SJSA1 (cell line): ENCODE data around the gene FAM47E. TPM values are rescaled to one million over a fixed set of nuclear protein-coding genes. Genes with fewer than 3 reads are reported as not detected.

Experiments used
- DNase-seq, 2 experiments: peaks; one replicate each; pipeline ENCODE4 v3.0.0-alpha.2; 2015 to 2020; ENCODE audit warnings: low spot score in 2 of 2, low read depth in 1 of 2
- H3K27ac ChIP-seq: fragments of 250-450 bp; sonication (Bioruptor Pico); 2 replicates; pipeline ENCODE4 v1.5.1; 2020; ENCODE audit warnings: mild to moderate bottlenecking, moderate library complexity
- H3K27me3 ChIP-seq: fragments of 250-450 bp; sonication (Bioruptor Pico); replicated peaks from 2 replicates; pipeline ENCODE4 v1.5.1; 2020; ENCODE audit warnings: mild to moderate bottlenecking, moderate library complexity
- H3K36me3 ChIP-seq: fragments of 250-450 bp; sonication (Bioruptor Pico); 2 replicates; pipeline ENCODE4 v1.5.1; 2020; ENCODE audit warnings: mild to moderate bottlenecking
- H3K4me1 ChIP-seq: fragments of 250-450 bp; sonication (Bioruptor Pico); replicated peaks from 2 replicates; pipeline ENCODE4 v1.6.1; 2021; ENCODE audit warnings: mild to moderate bottlenecking
- H3K4me3 ChIP-seq: fragments of 250-450 bp; sonication (Bioruptor Pico); 2 replicates; pipeline ENCODE4 v1.5.1; 2020; ENCODE audit warnings: mild to moderate bottlenecking
- H3K9me3 ChIP-seq: fragments of 250-450 bp; sonication (Bioruptor Pico); replicated peaks from 2 replicates; pipeline ENCODE4 v1.5.1; 2020; ENCODE audit warnings: mild to moderate bottlenecking
- total RNA-seq: library from RNA; depleted of rRNA; stranded (reverse); fragments of >200 nt; shearing (Covaris generic); gene quantifications from 2 replicates; pipeline ENCODE4 v1.2.3, GENCODE V29; 2014

FAM47E gene
- total RNA-seq, 1 experiment from 2014 or later = not detected

DNA sequence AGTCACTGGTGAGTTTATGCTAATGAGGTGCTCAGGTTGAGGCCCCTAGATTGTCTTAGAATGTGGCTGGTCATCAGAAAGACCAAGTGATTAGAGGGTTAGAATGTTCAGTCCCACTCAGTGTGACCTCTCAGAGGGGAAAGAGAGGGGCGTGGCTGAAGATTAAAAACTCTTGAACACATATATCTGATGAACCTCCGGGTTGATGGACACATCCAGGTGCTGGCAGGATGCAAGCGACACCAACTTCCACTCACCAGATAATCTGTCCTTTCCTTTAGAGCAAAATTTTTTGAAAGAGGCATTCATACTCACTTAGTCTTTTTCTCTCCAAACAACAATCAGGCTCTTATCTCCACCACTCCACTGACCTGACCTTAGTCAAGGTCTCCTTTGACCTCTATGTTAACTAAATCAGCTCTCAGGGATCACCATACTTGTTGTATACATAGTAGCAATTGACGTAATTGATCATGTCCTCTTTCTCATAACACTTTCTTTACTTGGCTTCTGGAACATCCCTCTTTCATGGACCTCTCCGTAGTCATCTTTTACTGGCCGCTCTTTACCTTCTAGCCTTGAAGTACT lies 14.2 kb downstream of the FAM47E start:
- Histone ChIP-seq H3K4me3 (no peak overlapping the region), H3K27ac (no peak overlapping the region), H3K36me3 (no peaks in the 10 kb centered on the region), H3K27me3 (peaks cover 17% of the 10 kb centered on the region), H3K4me1 (no peaks in the 10 kb centered on the region), H3K9me3 (no peaks in the 10 kb centered on the region; the same call in 1 of the 2 replicates)
- DNase-seq = no peak

DNA sequence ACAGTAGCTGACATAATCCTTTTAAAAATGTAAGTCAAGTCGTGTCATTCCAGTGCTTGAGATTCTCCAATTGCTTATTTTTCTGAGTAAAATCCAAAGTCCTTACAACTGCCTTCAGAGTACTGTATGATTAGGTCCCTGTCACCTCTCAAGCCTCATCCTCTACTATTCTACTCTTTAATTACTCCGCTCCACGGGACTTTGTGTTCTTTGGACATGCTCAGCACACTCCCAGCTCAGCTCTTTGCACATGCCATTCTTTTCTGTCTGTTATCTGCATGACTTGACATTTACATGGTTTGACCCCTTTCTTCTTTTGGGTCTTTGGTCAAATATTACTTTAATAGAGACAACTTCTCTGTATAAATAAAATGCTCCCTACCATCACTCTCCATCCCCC lies 15.1 kb downstream of the FAM47E start:
- H3K36me3 ChIP-seq = no peaks in the 10 kb centered on the region
- no peak overlapping the region for H3K4me3 ChIP-seq
- H3K27ac ChIP-seq = no peak overlapping the region
- DNase-seq = no peak
- no peaks in the 10 kb centered on the region; the same call in 1 of the 2 replicates for H3K9me3 ChIP-seq
- peaks cover 16% of the 10 kb centered on the region for H3K27me3 ChIP-seq
- no peaks in the 10 kb centered on the region for H3K4me1 ChIP-seq

DNA sequence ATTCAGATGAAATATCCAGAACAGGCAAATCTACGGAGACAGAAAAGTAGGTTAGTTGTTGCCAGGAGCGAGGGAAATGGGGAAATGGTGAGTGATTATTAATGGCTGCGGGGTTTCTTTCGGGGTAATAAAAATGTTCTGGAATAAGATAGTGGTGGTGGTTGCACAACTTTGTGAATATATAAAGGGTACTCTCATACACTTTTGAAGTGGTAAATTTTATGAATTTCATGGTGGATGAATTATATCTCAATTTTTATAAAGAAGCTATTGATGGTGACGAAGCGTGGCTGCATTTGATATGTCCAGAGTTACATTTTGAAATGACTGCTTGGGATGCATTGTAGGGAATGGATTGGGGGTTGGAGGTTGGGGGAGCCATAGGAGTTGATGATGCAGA lies 16.3 kb downstream of the FAM47E start:
- no peaks in the 10 kb centered on the region for H3K36me3 ChIP-seq
- no peaks in the 10 kb centered on the region for H3K4me1 ChIP-seq
- H3K27me3 ChIP-seq = peaks cover 17% of the 10 kb centered on the region
- no peak for DNase-seq
- no peaks in the 10 kb centered on the region; the same call in 1 of the 2 replicates for H3K9me3 ChIP-seq
- no peak overlapping the region for H3K4me3 ChIP-seq
- no peak overlapping the region for H3K27ac ChIP-seq

DNA sequence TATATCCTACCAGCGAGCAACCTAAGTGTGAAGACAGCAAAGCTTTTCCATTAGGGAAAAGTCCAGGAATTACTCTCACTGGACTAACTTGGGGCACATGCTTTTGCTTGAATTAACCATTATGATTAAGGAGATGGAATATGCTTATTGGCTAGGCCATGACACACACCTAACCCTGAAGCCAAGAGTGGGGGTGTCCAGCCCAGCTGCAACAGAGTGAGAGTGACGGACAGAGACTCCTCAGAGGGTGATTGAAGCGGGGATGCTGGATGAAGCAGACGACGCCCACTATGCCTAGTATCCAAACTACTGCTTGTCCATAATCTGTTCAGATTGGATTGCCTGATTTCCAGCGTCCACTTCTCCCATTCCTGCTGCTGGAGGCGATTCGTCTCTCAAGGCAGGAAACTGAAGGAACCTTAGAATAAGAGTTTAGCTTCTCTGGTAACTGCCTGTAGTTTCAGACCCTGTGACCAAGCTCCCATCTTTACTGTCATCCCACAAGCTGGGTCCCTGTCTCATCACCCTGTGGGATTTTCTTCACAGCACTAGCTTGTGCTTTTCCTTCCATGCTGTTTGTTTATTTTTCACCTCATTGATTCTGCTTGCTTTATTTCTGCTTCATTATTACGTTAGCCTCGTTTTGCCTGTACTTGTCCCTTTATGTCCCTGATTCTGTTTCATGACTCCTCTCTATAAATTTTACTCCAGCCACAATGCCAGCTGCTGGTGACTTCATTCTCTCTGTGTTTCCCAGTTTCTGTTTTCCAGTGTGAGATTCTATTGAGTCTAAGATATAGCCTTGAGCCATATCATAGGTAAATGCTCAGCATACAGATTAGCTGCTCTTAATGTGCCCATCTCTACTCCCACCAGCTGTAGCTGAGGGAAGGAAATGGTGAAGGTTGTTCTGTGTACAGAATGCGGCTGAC lies 19.0 kb downstream of the FAM47E start:
- peaks cover 25% of the 10 kb centered on the region for H3K27me3 ChIP-seq
- H3K27ac ChIP-seq = no peak overlapping the region
- H3K36me3 ChIP-seq = no peaks in the 10 kb centered on the region
- H3K4me3 ChIP-seq = no peak overlapping the region
- no peaks in the 10 kb centered on the region; the same call in 1 of the 2 replicates for H3K9me3 ChIP-seq
- DNase-seq = no peak
- H3K4me1 ChIP-seq = no peaks in the 10 kb centered on the region

DNA sequence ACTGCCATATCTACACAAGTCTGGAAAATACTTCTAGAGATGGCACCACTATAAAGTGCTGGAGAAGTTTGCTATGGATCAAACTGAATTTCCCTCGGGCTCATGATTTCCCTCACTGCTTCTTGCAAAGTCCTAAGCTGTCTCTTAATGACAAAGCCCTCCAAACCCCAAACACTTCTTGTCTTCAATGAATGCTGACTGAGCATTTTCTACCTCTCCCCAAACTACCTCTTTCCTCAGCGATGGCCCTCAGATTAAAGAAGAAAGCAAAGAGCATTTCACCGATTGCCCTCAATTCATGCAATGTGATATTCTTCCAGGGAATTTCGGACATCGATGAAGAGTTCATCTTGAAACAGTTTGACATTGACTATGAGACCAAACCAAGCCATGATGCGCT lies 19.7 kb downstream of the FAM47E start:
- Histone ChIP-seq H3K9me3 (no peaks in the 10 kb centered on the region; the same call in 1 of the 2 replicates), H3K4me1 (no peaks in the 10 kb centered on the region), H3K27ac (no peak overlapping the region), H3K4me3 (no peak overlapping the region), H3K36me3 (no peaks in the 10 kb centered on the region), H3K27me3 (peaks cover 22% of the 10 kb centered on the region)
- no peak for DNase-seq

DNA sequence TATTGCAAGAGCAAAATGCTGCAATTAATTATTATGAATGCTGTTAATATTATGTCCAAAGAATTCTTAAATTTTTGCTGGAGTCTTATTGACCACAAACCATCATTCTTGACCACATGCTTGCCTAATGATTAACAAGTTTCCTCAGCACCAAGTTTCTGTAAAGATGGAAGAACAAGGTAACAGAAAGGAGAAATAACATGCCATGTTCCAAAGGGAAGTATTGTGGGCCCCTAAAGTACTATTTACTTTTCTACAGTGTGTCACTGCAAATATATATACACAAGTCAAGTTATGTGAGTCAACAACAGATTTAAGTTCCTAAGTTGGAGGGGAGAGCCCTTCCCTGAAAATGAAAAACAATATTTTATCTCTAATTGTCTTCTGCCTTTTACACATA lies 20.6 kb downstream of the FAM47E start:
- Histone ChIP-seq H3K4me1 (no peaks in the 10 kb centered on the region), H3K4me3 (no peak overlapping the region), H3K27me3 (peaks cover 15% of the 10 kb centered on the region), H3K36me3 (no peaks in the 10 kb centered on the region), H3K27ac (no peak overlapping the region), H3K9me3 (no peaks in the 10 kb centered on the region; the same call in 1 of the 2 replicates)
- no peak for DNase-seq

DNA sequence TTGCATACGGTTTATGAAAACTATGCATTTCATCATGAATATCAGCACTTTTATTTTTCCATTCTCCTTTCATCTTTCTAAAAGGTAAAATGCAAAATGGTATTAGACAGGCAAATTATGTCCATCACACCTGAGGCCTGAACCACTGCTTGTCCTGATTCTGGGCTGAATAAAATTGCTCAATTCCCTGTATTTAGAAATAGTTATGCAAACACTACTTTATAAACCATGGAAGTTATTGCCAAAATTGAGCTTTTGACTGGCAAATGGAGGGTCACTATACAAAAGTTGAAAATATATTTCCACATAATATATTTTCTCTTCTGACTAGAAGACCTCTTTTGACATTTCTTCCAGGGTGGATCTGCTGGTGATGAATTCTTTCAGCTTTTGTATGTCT lies 21.1 kb downstream of the FAM47E start:
- Histone ChIP-seq H3K27me3 (peaks cover 13% of the 10 kb centered on the region), H3K4me1 (no peaks in the 10 kb centered on the region), H3K4me3 (no peak overlapping the region), H3K36me3 (no peaks in the 10 kb centered on the region), H3K9me3 (no peaks in the 10 kb centered on the region; the same call in 1 of the 2 replicates), H3K27ac (no peak overlapping the region)
- no peak for DNase-seq

DNA sequence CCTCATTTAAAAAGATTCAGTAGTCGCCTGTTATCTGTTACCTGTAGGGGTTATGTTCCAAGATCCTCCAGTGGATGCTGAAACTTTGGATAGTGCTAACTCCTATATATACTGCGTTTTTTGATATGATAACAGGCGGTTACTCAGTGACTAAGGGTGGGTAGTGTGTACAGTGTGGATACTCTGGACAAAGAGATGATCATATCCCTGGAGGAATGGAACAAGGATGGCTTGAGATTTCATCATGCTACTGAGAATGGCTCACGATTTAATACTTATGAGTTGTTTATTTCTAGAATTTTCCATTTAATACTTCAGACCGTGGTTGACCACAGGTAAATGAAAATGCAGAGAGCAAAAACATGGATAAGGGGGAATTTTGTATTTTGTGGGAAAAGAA lies 21.5 kb downstream of the FAM47E start:
- Histone ChIP-seq H3K36me3 (no peaks in the 10 kb centered on the region), H3K4me1 (no peaks in the 10 kb centered on the region), H3K4me3 (no peak overlapping the region), H3K27me3 (peaks cover 11% of the 10 kb centered on the region), H3K9me3 (no peaks in the 10 kb centered on the region; the same call in 1 of the 2 replicates), H3K27ac (no peak overlapping the region)
- no peak for DNase-seq

DNA sequence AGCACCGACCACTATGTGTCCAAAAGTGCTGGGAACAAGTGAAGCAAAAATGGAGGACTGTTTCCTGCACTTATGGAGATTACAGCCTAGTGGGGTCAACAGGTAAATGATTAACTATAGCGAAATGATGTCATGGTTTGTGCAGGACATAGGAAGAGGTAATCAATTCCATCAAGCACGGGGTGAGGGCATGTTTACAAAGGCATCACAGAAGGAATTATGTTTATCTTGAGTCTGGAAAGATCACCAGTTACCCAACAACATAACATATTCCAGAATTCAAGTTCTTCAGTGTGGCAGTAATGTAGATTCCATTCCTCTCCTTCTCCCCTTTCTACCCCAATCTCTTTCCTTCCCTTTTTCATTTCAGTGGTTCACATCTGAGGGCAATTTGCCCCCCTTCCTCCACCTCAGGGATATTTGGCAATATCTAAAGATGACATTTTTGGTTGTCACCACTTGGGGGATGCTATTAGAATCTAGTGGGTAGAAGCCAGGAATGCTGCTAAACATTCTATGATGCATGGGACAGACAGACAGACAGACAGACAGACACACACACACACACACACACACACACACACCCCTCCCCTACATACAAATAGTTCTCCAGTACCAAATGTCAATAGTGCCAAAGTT lies 24.1 kb downstream of the FAM47E start:
- no peaks in the 10 kb centered on the region for H3K36me3 ChIP-seq
- no peak overlapping the region for H3K4me3 ChIP-seq
- H3K27me3 ChIP-seq = peaks cover 11% of the 10 kb centered on the region; the same call in 1 of the 2 replicates
- no peak overlapping the region for H3K27ac ChIP-seq
- DNase-seq = no peak
- H3K9me3 ChIP-seq = no peaks in the 10 kb centered on the region
- H3K4me1 ChIP-seq = no peaks in the 10 kb centered on the region

DNA sequence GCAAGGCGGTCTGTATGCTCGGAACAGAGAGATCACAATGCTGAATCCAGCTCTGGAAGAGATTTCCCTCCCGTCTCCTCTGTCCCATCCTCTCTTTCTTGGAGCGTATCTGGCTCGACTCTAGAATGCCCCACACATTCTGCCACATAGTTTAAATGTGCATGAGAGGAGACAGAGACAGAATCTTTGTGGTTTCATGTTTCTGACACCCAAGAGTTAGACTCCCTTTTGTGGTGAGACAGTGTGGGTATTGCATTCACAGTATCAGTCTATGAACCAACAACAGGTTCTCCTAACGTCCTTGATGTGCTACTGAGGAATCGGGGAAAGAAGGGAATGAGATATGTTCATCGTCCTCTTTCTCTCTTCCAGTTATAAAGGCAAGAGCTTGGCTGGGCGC lies 25.3 kb downstream of the FAM47E start:
- peaks cover 11% of the 10 kb centered on the region; the same call in 1 of the 2 replicates for H3K27me3 ChIP-seq
- no peak for DNase-seq
- no peak overlapping the region for H3K4me3 ChIP-seq

DNA sequence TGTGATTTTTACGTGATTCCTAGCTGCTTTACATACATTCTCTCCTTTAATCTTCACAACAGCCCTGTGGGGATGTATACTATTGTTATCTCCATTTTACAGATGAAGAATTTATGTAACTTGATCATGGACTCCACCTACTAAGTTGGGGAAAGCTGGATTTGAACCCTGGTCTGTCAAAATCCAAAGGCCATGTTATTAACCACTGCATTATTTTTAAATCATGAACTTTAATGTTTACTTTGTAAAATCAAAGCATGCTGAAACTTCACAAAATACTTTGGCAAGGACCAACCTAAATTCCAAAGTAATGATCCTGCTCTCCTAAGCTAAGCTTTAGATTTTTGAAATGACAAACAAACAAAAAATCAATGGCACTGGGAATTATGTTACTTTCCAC lies 26.1 kb downstream of the FAM47E start:
- Histone ChIP-seq H3K9me3 (no peaks in the 10 kb centered on the region), H3K36me3 (no peaks in the 10 kb centered on the region), H3K27me3 (peaks cover 9% of the 10 kb centered on the region; the same call in 1 of the 2 replicates), H3K4me1 (no peaks in the 10 kb centered on the region), H3K4me3 (no peak overlapping the region), H3K27ac (no peak overlapping the region)
- DNase-seq = no peak

More for the DNA sequence above, 25.3 kb downstream of the FAM47E start:
- no peak overlapping the region for H3K27ac ChIP-seq
- no peaks in the 10 kb centered on the region for H3K4me1 ChIP-seq
- H3K36me3 ChIP-seq = no peaks in the 10 kb centered on the region
- H3K9me3 ChIP-seq = no peaks in the 10 kb centered on the region

DNA sequence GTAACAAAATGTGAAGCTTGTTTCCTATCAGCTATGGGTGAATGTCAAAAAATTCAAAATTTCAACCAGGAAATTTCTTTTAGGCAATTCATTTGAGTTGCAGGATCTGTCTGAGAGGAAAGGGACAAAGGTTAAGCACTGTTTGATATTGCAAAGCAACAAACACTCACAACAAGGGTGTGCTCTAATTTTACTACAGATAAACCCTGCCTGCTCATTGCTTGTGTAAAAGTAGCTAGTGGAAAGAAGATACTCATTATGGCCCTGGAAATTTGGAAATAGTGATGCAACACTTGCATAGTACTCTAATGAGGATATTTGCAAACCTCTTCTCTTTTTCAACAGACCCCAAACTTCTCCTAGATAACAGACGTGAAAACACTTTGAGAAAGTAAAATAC lies 27.1 kb downstream of the FAM47E start:
- Histone ChIP-seq H3K4me1 (no peaks in the 10 kb centered on the region), H3K4me3 (no peak overlapping the region), H3K27me3 (peaks cover 3% of the 10 kb centered on the region; the same call in 1 of the 2 replicates), H3K36me3 (no peaks in the 10 kb centered on the region), H3K27ac (no peak overlapping the region), H3K9me3 (no peaks in the 10 kb centered on the region)
- no peak for DNase-seq

DNA sequence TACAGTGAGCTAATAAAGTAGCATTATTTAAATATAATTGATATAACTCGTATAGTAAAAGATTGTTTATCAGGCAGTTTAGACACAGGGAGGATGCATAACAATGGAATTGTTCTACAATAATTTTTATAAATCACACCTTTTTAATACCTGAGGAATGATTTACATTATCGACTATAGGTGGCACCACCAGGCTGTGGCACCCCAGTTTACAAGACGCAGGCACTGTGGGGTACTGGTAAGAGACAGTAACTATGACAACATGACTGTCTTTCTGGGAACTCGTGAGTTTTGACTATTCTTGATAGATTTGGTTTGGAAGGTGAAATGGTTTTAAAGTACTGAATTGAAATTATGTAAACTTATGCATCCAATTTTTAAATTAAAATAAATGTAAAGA lies 27.9 kb downstream of the FAM47E start:
- no peak for DNase-seq
- H3K4me3 ChIP-seq = no peak overlapping the region
- no peaks in the 10 kb centered on the region for H3K9me3 ChIP-seq
- H3K27me3 ChIP-seq = peaks cover 3% of the 10 kb centered on the region; the same call in 1 of the 2 replicates
- H3K36me3 ChIP-seq = no peaks in the 10 kb centered on the region
- no peaks in the 10 kb centered on the region for H3K4me1 ChIP-seq
- H3K27ac ChIP-seq = no peak overlapping the region
